Mesenchymal stem cell (in vitro differentiated cells and primary cell): ENCODE data around the gene LGALS3.
A peak's percentile ranks its signal among the peaks of the same experiment; 100 is the strongest.

Experiments used
- DNase-seq: peaks from one replicate; pipeline ENCODE4 v3.0.0-alpha.2; 2013
- H2AFZ ChIP-seq: one replicate; pipeline ENCODE4 v1.6.1; 2013; ENCODE audit warnings: low read depth, mild to moderate bottlenecking, control low read depth, inconsistent platforms, low read length, moderate library complexity
- H2AK5ac ChIP-seq: 2 replicates; pipeline ENCODE4 v1.6.1; 2013; ENCODE audit warnings: low read length, moderate library complexity, mild to moderate bottlenecking, inconsistent platforms; ENCODE audit not compliant: severe bottlenecking
- H2BK120ac ChIP-seq: one replicate; pipeline ENCODE4 v1.6.1; 2013; ENCODE audit warnings: low read depth, mild to moderate bottlenecking, inconsistent platforms, low read length, moderate library complexity
- H2BK12ac ChIP-seq, 2 experiments: one replicate each; pipeline ENCODE4 v1.6.1; 2013; ENCODE audit warnings: inconsistent platforms in 2 of 2, low read length in 2 of 2, mild to moderate bottlenecking in 2 of 2, moderate library complexity in 2 of 2, control low read depth in 1 of 2
- H2BK15ac ChIP-seq: one replicate; pipeline ENCODE4 v1.6.1; 2013; ENCODE audit warnings: mild to moderate bottlenecking, low read depth, inconsistent platforms; ENCODE audit not compliant: poor library complexity, severe bottlenecking
- H2BK5ac ChIP-seq: 2 replicates; pipeline ENCODE4 v1.6.1; 2013; ENCODE audit warnings: low read depth, mild to moderate bottlenecking, low read length, control low read depth, inconsistent platforms; ENCODE audit not compliant: poor library complexity, severe bottlenecking
- H3K14ac ChIP-seq, 2 experiments: one replicate each; pipeline ENCODE4 v1.6.1; 2013; ENCODE audit warnings: inconsistent platforms in 2 of 2, low read length in 2 of 2, control low read depth in 1 of 2, mild to moderate bottlenecking in 1 of 2, moderate library complexity in 1 of 2
- H3K18ac ChIP-seq, 2 experiments: one replicate each; pipeline ENCODE4 v1.6.1; 2013; ENCODE audit warnings: inconsistent platforms in 2 of 2, low read length in 2 of 2, control low read depth in 1 of 2, low read depth in 1 of 2, mild to moderate bottlenecking in 1 of 2
- H3K23ac ChIP-seq, 2 experiments: one replicate each; pipeline ENCODE4 v1.6.1; 2013; ENCODE audit warnings: inconsistent platforms in 2 of 2, low read length in 2 of 2, mild to moderate bottlenecking in 2 of 2, moderate library complexity in 2 of 2, control low read depth in 1 of 2
- H3K27ac ChIP-seq: 2 replicates; pipeline ENCODE4 v1.5.1; 2013; ENCODE audit warnings: mild to moderate bottlenecking, moderate library complexity, low read length, control low read depth, inconsistent platforms; ENCODE audit not compliant: poor library complexity, severe bottlenecking
- H3K27me3 ChIP-seq, 2 experiments: 2 replicates each; pipeline versions ENCODE4 v1.6.1 to v1.7.0; 2013; ENCODE audit warnings: low read length in 2 of 2, mild to moderate bottlenecking in 2 of 2, moderate library complexity in 2 of 2, control low read depth in 1 of 2, inconsistent platforms in 1 of 2; ENCODE audit not compliant: control insufficient read depth in 1 of 2, insufficient read depth in 1 of 2
- H3K36me3 ChIP-seq, 2 experiments: 2 replicates each; pipeline versions ENCODE4 v1.6.1 to v1.7.0; 2013; ENCODE audit warnings: low read length in 2 of 2, control low read depth in 1 of 2, inconsistent platforms in 1 of 2, low read depth in 1 of 2, mild to moderate bottlenecking in 1 of 2; ENCODE audit not compliant: insufficient read depth in 2 of 2, control insufficient read depth in 1 of 2
- H3K4ac ChIP-seq, 2 experiments: one replicate each; pipeline ENCODE4 v1.6.1; 2013; ENCODE audit warnings: inconsistent platforms in 2 of 2, low read length in 2 of 2, mild to moderate bottlenecking in 2 of 2, moderate library complexity in 2 of 2, control low read depth in 1 of 2, low read depth in 1 of 2
- H3K4me1 ChIP-seq: 2 replicates; pipeline ENCODE4 v1.6.1; 2013; ENCODE audit warnings: low read depth, low read length, control low read depth; ENCODE audit not compliant: control insufficient read depth, insufficient read depth
- H3K4me2 ChIP-seq: 2 replicates; pipeline ENCODE4 v1.6.1; 2013; ENCODE audit warnings: low read length, mild to moderate bottlenecking, inconsistent platforms; ENCODE audit not compliant: poor library complexity, severe bottlenecking
- H3K4me3 ChIP-seq, 2 experiments: 2 replicates each; pipeline versions ENCODE4 v1.5.1 to v1.7.0; 2013; ENCODE audit warnings: low read length in 2 of 2, mild to moderate bottlenecking in 2 of 2, control low read depth in 1 of 2, low read depth in 1 of 2; ENCODE audit not compliant: insufficient read depth in 1 of 2
- H3K79me1 ChIP-seq: replicated peaks from 2 replicates; pipeline ENCODE4 v1.6.1; 2013; ENCODE audit warnings: mild to moderate bottlenecking, control low read depth, low read length, inconsistent platforms; ENCODE audit not compliant: poor library complexity, severe bottlenecking
- H3K9ac ChIP-seq: 2 replicates; pipeline ENCODE4 v1.7.0; 2013; ENCODE audit warnings: mild to moderate bottlenecking, low read length, moderate library complexity
- H3K9me3 ChIP-seq: 2 replicates; pipeline ENCODE4 v1.7.0; 2013; ENCODE audit warnings: mild to moderate bottlenecking, low read length; ENCODE audit not compliant: control insufficient read depth
- H4K8ac ChIP-seq: one replicate; pipeline ENCODE4 v1.6.1; 2013; ENCODE audit warnings: inconsistent platforms, mild to moderate bottlenecking, low read length, moderate library complexity
- H4K91ac ChIP-seq: one replicate; pipeline ENCODE4 v1.6.1; 2013; ENCODE audit warnings: mild to moderate bottlenecking, low read length, inconsistent platforms
- WGBS: methylation state at CpG from one replicate; pipeline ENCODE4 v1.1.7; 2013; ENCODE audit warnings: mixed read lengths; 5-methylcytosine and 5-hydroxymethylcytosine counted together

LGALS3 gene

DNA sequence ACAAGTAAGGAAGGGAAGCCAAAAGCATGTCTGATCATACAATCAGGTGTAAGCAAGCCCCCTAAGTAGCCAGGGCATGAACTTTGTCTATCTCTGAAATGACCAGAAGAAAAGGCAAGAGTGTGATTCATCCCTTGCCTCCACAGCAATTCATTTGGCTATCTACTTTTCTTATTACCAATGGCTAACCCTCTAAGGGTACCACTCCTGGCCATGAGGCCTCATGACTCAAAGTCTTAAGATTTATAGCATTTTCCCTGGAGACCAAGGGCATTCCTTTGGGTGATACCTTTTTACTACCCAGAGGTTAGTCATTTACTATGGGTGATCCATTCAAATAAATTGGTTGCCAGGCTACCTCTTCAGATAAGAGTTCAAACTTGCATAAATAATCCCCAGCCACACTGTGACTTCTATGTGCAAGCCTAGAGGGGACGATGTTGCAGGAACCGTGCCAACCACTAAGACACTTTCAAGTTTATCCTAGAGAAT, 1.5 kb upstream of the LGALS3 start:
- no peak overlapping the region for H3K4me3 ChIP-seq

DNA sequence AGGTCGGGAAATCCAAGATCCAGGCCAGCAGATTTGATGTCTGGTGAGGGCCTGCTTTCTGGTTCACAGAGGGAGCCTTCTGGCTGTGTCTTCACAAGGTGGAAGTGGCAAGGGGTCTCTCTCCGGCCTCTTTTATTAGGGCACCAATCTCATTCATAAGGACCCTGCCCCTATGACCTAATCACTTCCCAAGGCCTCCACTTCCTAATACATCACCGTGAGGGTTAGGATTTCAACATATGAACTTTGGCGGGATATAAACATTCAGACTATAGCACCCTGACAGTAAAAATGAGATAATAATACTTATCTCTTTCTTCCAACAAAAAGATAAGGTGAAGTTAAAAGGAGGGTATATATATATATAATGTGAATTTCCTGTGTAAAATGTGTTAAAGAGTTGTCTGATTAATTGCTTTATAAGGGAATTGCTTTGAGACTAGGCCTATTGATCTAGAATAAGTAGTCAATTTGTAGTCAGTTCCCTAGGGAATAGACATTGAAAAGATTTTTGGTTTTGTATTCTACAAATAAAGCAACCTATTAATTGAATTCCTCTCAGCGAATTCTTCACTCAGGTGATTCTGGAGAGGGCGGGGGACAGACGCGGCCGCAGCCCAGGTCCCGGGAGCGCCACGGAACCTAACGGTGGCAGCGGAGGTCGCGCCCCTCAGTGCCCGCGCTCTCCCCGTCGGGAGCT, 516 bp upstream of the LGALS3 start:
- Histone ChIP-seq H3K4me2 (peak overlapping the region; percentile 90), H4K91ac (peak overlapping the region; percentile 73), H2AFZ (no peak overlapping the region), H3K9me3 (no peaks in the 10 kb centered on the region), H2BK120ac (no peak overlapping the region), H3K79me1 (peaks cover 8% of the 10 kb centered on the region), H2BK12ac (peak overlapping the region in 1 of 2 experiments; percentile 12), H3K14ac (no peak overlapping the region), H3K9ac (peak overlapping the region; percentile 96), H2AK5ac (no peak overlapping the region), H3K4ac (peak overlapping the region in 1 of 2 experiments; percentile 34), H3K27me3 (no peaks in the 10 kb centered on the region), H4K8ac (peak overlapping the region; percentile 55), H3K23ac (no peak overlapping the region), H2BK15ac (peak overlapping the region; percentile 94), H2BK5ac (no peak overlapping the region), H3K27ac (no peak overlapping the region), H3K18ac (peak overlapping the region; percentile 31 to 73), H3K4me3 (peak overlapping the region; percentile 76 to 97), H3K4me1 (peaks cover 5% of the 10 kb centered on the region), H3K36me3 (peaks cover 0 to 25% of the 10 kb centered on the region in 2 experiments)
- 19% methylated on average over 14 of the region's 20 CpGs for WGBS
- no peak for DNase-seq

More for the DNA sequence above, 1.5 kb upstream of the LGALS3 start:
- no peak overlapping the region for H3K18ac ChIP-seq
- H2AK5ac ChIP-seq, result no peak overlapping the region
- no peak overlapping the region for H2BK5ac ChIP-seq
- H4K91ac ChIP-seq, result no peak overlapping the region
- no peak overlapping the region for H3K4me2 ChIP-seq
- H3K79me1 ChIP-seq, result peaks cover 3% of the 10 kb centered on the region
- H3K23ac ChIP-seq, result no peak overlapping the region
- no peaks in the 10 kb centered on the region for H3K27me3 ChIP-seq
- H3K4ac ChIP-seq, result no peak overlapping the region
- H3K36me3 ChIP-seq, result peaks cover 0 to 15% of the 10 kb centered on the region in 2 experiments
- peaks cover 15% of the 10 kb centered on the region for H3K4me1 ChIP-seq
- H2BK12ac ChIP-seq, result no peak overlapping the region
- H3K14ac ChIP-seq, result no peak overlapping the region
- no peak overlapping the region for H3K9ac ChIP-seq
- 71% methylated on average over 2 of the region's 2 CpGs for whole genome bisulfite sequencing
- no peak overlapping the region for H4K8ac ChIP-seq
- no peak overlapping the region for H2BK120ac ChIP-seq
- no peak overlapping the region for H2BK15ac ChIP-seq
- DNase-seq, result peak; percentile 24
- H3K27ac ChIP-seq, result no peak overlapping the region
- no peaks in the 10 kb centered on the region for H3K9me3 ChIP-seq
- H2AFZ ChIP-seq, result no peak overlapping the region

DNA sequence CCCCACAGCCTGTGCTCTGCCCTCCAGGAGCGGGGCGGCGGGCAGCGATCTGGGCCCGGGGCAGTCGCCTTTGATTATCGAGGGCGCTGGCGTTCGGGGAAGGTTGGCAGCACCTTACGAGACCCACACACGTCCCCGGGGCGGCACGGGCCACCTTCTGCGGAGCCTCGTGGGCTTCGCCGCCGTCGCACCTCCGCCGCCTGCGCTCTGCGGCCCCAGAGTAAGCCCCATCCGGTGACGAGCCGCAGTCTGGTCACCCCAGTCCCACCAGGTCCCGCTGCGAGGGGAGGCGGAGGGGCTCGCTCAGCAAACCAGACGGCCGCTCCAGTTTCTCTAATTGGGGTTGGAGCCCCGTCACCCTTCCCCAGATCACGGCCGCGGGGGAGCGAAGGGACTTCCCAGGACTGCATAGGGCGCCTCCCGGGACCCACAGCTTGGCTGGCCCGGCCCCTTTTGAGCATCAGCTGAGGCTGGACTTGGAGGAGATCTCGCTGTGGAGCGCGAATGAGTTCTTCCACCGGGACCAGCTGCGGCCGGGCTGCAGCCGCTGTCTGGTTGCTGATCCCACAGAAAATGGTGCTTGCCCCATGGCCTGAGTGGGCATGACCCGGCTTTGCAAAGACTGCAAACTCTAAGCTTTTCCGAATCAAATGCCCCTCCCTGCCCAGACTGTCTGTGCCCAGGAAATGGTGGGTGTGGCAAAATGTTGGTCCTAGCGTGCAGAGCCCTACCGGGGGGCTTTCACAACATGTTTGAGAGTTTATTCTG, 560 bp downstream of the LGALS3 start:
- Histone ChIP-seq H4K91ac (peak overlapping the region; percentile 45), H3K14ac (peak overlapping the region in 1 of 2 experiments; percentile 14), H3K23ac (peak overlapping the region in 1 of 2 experiments; percentile 20), H3K79me1 (peaks cover 10% of the 10 kb centered on the region), H4K8ac (peak overlapping the region; percentile 79), H2BK120ac (peak overlapping the region; percentile 97), H3K27me3 (no peaks in the 10 kb centered on the region), H2AK5ac (no peak overlapping the region), H2BK5ac (peak overlapping the region; percentile 24), H3K9me3 (no peaks in the 10 kb centered on the region), H3K27ac (peak overlapping the region; percentile 8), H2AFZ (peak overlapping the region; percentile 24), H2BK12ac (peak overlapping the region in 1 of 2 experiments; percentile 49), H3K36me3 (peaks cover 0 to 36% of the 10 kb centered on the region in 2 experiments), H3K18ac (peak overlapping the region; percentile 44 to 52), H3K9ac (peak overlapping the region; percentile 96), H3K4me2 (peak overlapping the region; percentile 90), H3K4ac (peak overlapping the region; percentile 47 to 72), H2BK15ac (peak overlapping the region; percentile 94), H3K4me3 (peak overlapping the region; percentile 76 to 97), H3K4me1 (peaks cover 5% of the 10 kb centered on the region)
- under 1% methylated on average over 52 of the region's 53 CpGs for WGBS
- DNase-seq, result peak; percentile 88

DNA sequence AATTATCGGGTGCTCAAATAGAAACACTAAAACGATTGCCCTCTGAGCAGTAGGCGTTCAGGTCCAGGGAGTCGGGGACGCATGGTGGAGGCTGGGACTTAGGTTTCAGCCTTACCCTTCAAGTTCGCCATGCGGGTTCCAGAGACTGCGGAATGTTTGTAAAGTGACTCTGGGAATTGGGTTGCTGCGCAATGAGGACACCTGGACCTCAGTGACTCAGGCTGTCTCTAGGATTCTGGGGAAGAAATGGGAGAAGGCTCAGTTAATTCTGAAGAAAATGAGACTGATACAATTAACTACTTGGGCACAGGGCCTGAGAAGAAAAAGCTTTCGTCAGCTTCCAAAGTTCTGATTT, 1.1 kb downstream of the LGALS3 start:
- Histone ChIP-seq H2BK12ac (no peak overlapping the region), H3K27ac (no peak overlapping the region), H3K79me1 (peaks cover 11% of the 10 kb centered on the region), H3K9me3 (no peaks in the 10 kb centered on the region), H3K36me3 (peaks cover 0 to 42% of the 10 kb centered on the region in 2 experiments), H3K27me3 (no peaks in the 10 kb centered on the region), H2AK5ac (no peak overlapping the region), H2BK15ac (no peak overlapping the region), H2AFZ (no peak overlapping the region), H2BK120ac (no peak overlapping the region), H4K8ac (peak overlapping the region; percentile 28), H3K4me1 (peaks cover 5% of the 10 kb centered on the region), H3K4ac (no peak overlapping the region), H2BK5ac (no peak overlapping the region), H3K4me2 (peak overlapping the region; percentile 90), H3K4me3 (peak overlapping the region; percentile 76 to 97), H3K9ac (peak overlapping the region; percentile 96), H3K23ac (no peak overlapping the region), H3K14ac (no peak overlapping the region), H3K18ac (peak overlapping the region; percentile 44 to 52), H4K91ac (no peak overlapping the region)
- WGBS, result 39% methylated on average over 10 of the region's 10 CpGs
- DNase-seq, result peak; percentile 56
